ENCODE measurements around the gene C20orf144. TPM values are rescaled to one million over a fixed set of nuclear protein-coding genes. Genes with fewer than 3 reads are reported as not detected.
"Not testable (repeated sequence)": the region's sequence is repeated elsewhere in the genome, so short reads cannot be mapped to it uniquely, and the experiment has no call there.

The C20orf144 gene
- total RNA-seq, 1 donor from 2014 or later = 0.09 TPM

DNA sequence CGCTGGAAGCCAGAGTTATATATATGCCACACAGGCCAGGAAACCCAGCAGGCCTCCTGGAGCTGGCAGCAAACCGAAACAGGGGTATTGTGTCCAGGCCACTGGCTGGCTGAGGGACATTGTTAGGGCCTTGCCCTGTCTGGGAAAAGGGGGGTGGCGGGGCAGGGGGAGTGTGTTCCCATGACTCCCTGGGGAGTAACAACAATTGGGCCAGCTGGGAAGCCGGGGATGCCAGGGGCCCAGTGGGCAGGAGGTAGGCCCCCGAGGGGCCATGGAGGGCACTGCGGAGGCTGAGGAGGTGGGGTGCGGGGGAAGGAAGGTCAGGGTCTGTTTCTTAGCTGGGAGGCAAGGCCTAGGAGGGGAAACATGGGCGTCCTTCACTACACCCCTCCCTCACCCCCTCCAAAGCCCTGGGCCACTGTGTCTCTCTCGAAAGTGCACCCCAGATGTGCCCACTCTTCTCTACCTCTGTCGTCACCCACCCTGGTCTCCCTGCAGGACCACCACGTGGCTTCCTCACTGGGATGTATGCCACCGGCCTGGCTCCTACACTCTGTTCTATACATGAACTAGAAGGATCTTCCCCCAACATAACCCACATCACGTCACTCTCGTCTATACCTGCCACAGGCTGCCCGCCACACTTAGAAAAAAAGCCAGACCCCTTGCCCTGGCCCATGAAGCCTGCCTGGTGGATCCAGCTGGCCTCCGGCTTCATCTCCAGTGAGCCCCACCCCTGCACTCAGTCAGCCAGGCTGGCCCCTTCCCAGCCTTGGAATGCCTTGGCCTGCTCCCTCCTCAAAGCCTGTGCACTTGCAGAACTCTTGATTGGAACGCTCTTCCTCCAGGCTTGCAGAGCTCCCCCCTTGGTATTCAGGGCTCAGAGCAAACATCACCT is 31.9 kb downstream of the C20orf144 start:
- TF ChIP-seq, protein P1, sequence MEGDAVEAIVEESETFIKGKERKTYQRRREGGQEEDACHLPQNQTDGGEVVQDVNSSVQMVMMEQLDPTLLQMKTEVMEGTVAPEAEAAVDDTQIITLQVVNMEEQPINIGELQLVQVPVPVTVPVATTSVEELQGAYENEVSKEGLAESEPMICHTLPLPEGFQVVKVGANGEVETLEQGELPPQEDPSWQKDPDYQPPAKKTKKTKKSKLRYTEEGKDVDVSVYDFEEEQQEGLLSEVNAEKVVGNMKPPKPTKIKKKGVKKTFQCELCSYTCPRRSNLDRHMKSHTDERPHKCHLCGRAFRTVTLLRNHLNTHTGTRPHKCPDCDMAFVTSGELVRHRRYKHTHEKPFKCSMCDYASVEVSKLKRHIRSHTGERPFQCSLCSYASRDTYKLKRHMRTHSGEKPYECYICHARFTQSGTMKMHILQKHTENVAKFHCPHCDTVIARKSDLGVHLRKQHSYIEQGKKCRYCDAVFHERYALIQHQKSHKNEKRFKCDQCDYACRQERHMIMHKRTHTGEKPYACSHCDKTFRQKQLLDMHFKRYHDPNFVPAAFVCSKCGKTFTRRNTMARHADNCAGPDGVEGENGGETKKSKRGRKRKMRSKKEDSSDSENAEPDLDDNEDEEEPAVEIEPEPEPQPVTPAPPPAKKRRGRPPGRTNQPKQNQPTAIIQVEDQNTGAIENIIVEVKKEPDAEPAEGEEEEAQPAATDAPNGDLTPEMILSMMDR (IDR thresholded peaks at IDR 0.05; ENCODE audit: unreplicated experiment) = no peak
- Mint-ChIP-seq H3K4me3 (no peak overlapping the region), H3K36me3 (no peaks in the 10 kb centered on the region), H3K27ac (peak overlapping the region; percentile 40), H3K27me3 (ENCODE audit: low read depth) (no peaks in the 10 kb centered on the region), H3K9me3 (no peaks in the 10 kb centered on the region), H3K4me1 (peaks cover 15% of the 10 kb centered on the region)
- no peak for DNase-seq (ENCODE audit: low spot score in 2 of 2, unreplicated experiment in 2 of 2)

DNA sequence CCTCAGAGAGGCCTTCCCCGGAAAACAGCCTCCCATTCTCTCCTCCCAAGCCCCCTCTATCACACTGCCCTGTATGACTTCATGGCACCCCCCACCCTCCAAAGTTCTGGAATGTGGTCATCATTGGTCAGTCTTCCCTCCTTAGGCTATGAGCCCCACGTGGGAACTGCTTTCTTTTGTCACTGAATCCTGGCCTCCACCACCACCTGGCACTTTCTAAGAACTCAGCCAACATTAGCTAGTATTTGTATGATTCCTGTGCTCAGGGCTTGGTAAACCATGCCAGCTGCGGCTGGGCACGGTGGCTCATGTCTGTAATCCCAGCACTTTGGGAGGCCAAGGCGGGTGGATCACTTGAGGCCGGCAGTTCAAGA is 32.5 kb downstream of the C20orf144 start:
- Mint-ChIP-seq H3K4me3 (no peak overlapping the region), H3K36me3 (no peaks in the 10 kb centered on the region), H3K27me3 (ENCODE audit: low read depth) (no peaks in the 10 kb centered on the region), H3K4me1 (peaks cover 13% of the 10 kb centered on the region), H3K9me3 (no peaks in the 10 kb centered on the region), H3K27ac (peak overlapping the region; percentile 40)
- TF ChIP-seq, protein P1 (IDR thresholded peaks at IDR 0.05; ENCODE audit: unreplicated experiment) = no peak
- no peak for DNase-seq (ENCODE audit: low spot score in 2 of 2, unreplicated experiment in 2 of 2)

DNA sequence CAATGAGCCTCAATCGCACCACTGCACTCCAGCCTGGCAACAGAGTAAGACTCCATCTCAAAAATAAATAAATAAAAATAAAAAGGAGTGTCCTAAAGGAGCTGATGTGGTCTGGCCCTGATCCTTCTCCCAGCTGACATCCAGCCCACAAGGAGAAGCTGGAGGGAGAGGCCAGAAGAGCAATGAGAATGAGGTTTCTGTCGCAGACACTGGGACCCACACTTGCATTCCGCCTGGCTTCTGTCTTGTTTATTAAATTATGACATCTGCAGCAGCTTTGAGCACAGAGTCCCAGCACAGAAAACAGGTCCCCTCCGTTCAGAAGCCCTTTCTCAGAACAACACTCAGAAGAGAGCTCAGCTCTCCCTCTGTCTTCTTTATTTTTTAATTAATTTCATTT is 34.3 kb downstream of the C20orf144 start:
- no peaks in the 10 kb centered on the region for H3K9me3 Mint-ChIP-seq
- peaks cover 7% of the 10 kb centered on the region for H3K4me1 Mint-ChIP-seq
- no peak overlapping the region for H3K4me3 Mint-ChIP-seq
- DNase-seq (ENCODE audit: low spot score in 2 of 2, unreplicated experiment in 2 of 2) = no peak
- H3K27me3 Mint-ChIP-seq (ENCODE audit: low read depth) = no peaks in the 10 kb centered on the region
- H3K27ac Mint-ChIP-seq = no peak overlapping the region
- H3K36me3 Mint-ChIP-seq = no peaks in the 10 kb centered on the region
- TF ChIP-seq, protein P1 (IDR thresholded peaks at IDR 0.05; ENCODE audit: unreplicated experiment) = no peak

DNA sequence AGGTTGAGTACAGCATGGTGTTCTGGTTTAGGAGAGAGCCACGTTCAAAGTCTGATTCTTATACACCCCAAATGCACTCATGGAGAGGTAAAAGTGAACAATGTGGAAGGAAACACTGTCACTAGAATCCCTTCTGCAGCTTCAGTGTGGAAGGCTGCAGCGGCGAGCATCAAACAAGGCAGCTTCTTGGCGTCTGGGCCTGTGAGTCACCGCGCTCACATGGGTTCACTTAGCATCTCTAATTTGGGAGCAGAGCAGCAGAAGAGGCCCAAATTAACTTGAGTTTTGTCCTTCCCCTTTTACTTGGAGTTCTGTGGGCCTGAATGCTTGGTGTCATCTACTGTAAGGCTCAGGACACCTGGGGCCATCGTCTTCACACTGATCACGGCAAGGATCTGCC is 35.0 kb downstream of the C20orf144 start:
- Mint-ChIP-seq H3K4me3 (no peak overlapping the region), H3K27me3 (ENCODE audit: low read depth) (no peaks in the 10 kb centered on the region), H3K9me3 (no peaks in the 10 kb centered on the region), H3K27ac (no peak overlapping the region), H3K36me3 (peaks cover 4% of the 10 kb centered on the region), H3K4me1 (peaks cover 7% of the 10 kb centered on the region)
- no peak for DNase-seq (ENCODE audit: low spot score in 2 of 2, unreplicated experiment in 2 of 2)
- TF ChIP-seq, protein P1 (IDR thresholded peaks at IDR 0.05; ENCODE audit: unreplicated experiment) = no peak

DNA sequence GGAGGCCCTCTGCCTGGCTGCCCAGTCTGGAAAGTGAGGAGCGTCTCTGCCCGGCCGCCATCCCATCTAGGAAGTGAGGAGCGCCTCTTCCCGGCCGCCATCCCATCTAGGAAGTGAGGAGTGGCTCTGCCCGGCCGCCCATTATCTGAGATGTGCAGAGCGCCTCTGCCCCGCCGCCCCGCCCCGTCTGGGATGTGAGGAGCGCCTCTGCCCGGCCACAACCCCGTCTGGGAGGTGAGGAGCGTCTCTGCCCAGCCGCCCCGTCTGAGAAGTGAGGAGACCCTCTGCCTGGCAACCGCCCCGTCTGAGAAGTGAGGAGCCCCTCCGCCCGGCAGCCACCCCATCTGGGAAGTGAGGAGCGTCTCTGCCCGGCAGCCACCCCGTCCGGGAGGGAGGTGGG is 36.8 kb downstream of the C20orf144 start:
- H3K36me3 Mint-ChIP-seq; H3K9me3 Mint-ChIP-seq; H3K27me3 Mint-ChIP-seq (ENCODE audit: low read depth); H3K4me1 Mint-ChIP-seq; H3K27ac Mint-ChIP-seq; DNase-seq (ENCODE audit: low spot score in 2 of 2, unreplicated experiment in 2 of 2); H3K4me3 Mint-ChIP-seq: not testable (repeated sequence)

DNA sequence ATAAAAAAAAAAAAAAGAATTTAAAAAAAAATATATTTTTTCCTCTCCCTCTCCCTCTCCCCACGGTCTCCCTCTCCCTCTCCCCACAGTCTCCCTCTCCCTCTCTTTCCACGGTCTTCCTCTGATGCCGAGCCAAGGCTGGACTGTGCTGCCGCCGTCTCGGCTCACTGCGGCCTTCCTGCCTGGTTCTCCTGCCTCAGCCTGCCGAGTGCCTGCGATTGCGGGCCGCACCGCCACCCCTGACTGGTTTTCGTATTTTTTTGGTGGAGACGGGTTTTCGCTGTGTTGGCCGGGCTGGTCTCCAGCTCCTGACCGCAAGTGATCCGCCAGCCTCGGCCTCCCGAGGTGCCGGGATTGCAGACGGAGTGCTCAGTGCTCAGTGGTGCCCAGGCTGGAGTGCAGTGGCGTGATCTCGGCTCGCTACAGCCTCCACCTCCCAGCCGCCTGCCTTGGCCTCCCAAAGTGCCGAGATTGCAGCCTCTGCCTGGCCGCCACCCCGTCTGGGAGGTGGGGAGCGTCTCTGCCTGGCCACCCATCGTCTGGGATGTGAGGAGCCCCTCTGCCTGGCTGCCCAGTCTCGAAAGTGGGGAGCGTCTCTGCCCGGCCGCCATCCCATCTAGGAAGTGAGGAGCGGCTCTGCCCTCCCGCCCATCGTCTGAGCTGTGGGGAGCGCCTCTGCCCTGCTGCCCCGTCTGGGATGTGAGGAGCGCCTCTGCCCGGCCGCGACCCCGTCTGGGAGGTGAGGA is 38.7 kb downstream of the C20orf144 start:
- not testable (repeated sequence) for H3K36me3 Mint-ChIP-seq; DNase-seq (ENCODE audit: low spot score in 2 of 2, unreplicated experiment in 2 of 2); H3K4me1 Mint-ChIP-seq; H3K27ac Mint-ChIP-seq; H3K27me3 Mint-ChIP-seq (ENCODE audit: low read depth); H3K9me3 Mint-ChIP-seq; H3K4me3 Mint-ChIP-seq
